ENCODE data around the gene GGA3. TPM values are rescaled to one million over a fixed set of nuclear protein-coding genes. Genes with fewer than 3 reads are reported as not detected.

Gene GGA3
- total RNA-seq, 1 experiment from 2014 or later: 37.5 TPM

- no TSS peak for BruUV-seq (replicated peaks)
- TF ChIP-seq EZH2 (IDR thresholded peaks at IDR 0.05; ENCODE audit: low read depth): no peak
- TF ChIP-seq CTCF (conservative IDR thresholded peaks at IDR 0.05): no peak
- Histone ChIP-seq H3K79me2 (ENCODE audit: low read depth) (peaks cover 10% of the 10 kb centered on the region), H3K9me3 (ENCODE audit: insufficient read depth, low read depth) (no peaks in the 10 kb centered on the region), H3K9me2 (ENCODE audit: insufficient read depth) (no peaks in the 10 kb centered on the region), H3F3A (ENCODE audit: insufficient read depth, low read depth) (peaks cover 7% of the 10 kb centered on the region; the same call in 1 of the 2 replicates), H3K4me1 (replicated peaks; ENCODE audit: insufficient read depth) (no peaks in the 10 kb centered on the region), H2AFZ (no peak overlapping the region), H4K20me1 (ENCODE audit: insufficient read depth) (peaks cover 9% of the 10 kb centered on the region; the same call in 1 of the 2 replicates), H3K27ac (no peak overlapping the region), H3K36me3 (ENCODE audit: low read depth) (0 out of 2 replicates have a peak, but pooled peaks cover 9% of the 10 kb centered on the region), H3K4me3 (no peak overlapping the region), H3K27me3 (ENCODE audit: insufficient read depth, low read depth) (no peaks in the 10 kb centered on the region), H3K4me2 (no peak overlapping the region)
- POLR2A ChIA-PET (ENCODE audit: unreplicated experiment): no interaction called here
- DNase-seq: no peak
- intact Hi-C loops (cut with micrococcal nuclease; ENCODE audit: unreplicated experiment): no loop called here
- CTCF ChIA-PET: no interaction called here
These were observed 17.1 kb downstream of the GGA3 start for GRCh38 chr17:75244133-75244866.

DNA sequence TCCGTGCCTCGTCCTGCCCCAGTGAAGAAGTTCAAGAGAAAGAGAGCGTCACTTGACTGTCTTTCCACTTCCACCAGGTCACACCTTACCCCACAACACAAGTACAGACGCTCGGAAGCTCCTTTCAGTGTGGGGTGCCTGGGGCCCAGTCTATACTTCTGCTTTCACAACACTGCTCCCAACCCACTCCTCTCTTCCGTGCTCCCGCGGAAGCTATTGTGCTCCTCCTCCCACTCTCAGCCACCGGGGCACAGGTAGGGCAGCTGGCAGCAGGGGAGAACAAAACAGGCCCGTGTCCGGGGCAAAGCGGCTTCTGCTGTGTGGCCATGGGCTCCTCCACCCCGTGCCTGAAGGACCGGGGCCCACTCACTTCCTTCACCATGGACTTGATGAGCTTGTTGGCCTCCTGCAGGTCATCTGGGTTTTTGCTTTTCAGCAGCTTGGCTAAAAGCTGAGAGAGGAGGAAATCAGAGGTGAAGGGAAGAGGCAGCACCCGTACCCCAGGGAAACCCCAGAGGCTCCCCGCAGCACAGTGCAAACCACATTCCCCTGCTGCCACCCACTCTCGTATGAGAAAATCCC, 18.9 kb downstream of the GGA3 start:
- Histone ChIP-seq H4K20me1 (ENCODE audit: insufficient read depth) (peaks cover 6% of the 10 kb centered on the region; the same call in 1 of the 2 replicates), H3K9me3 (ENCODE audit: insufficient read depth, low read depth) (no peaks in the 10 kb centered on the region), H3K4me1 (replicated peaks; ENCODE audit: insufficient read depth) (no peaks in the 10 kb centered on the region), H3F3A (ENCODE audit: insufficient read depth, low read depth) (peaks cover 10% of the 10 kb centered on the region; the same call in 1 of the 2 replicates), H3K27me3 (ENCODE audit: insufficient read depth, low read depth) (no peaks in the 10 kb centered on the region), H3K79me2 (ENCODE audit: low read depth) (0 out of 2 replicates have a peak, but pooled peaks cover 2% of the 10 kb centered on the region), H3K36me3 (ENCODE audit: low read depth) (0 out of 2 replicates have a peak, but pooled peaks cover 9% of the 10 kb centered on the region), H3K27ac (no peak overlapping the region), H2AFZ (no peak overlapping the region), H3K4me2 (no peak overlapping the region), H3K9me2 (ENCODE audit: insufficient read depth) (no peaks in the 10 kb centered on the region), H3K4me3 (no peak overlapping the region)
- BruUV-seq (replicated peaks): no TSS peak
- TF ChIP-seq EZH2 (IDR thresholded peaks at IDR 0.05; ENCODE audit: low read depth) (no peak), CTCF (conservative IDR thresholded peaks at IDR 0.05) (no peak)
- DNase-seq: no peak
- ChIA-PET POLR2A (ENCODE audit: unreplicated experiment) (no interaction called here), CTCF (interaction anchor here (0.6 kb wide), 1 partner anchor 248 kb away, joined by 7 read pairs; no protein-coding TSS in a partner anchor)
- intact Hi-C loops (cut with micrococcal nuclease; ENCODE audit: unreplicated experiment): no loop called here

DNA sequence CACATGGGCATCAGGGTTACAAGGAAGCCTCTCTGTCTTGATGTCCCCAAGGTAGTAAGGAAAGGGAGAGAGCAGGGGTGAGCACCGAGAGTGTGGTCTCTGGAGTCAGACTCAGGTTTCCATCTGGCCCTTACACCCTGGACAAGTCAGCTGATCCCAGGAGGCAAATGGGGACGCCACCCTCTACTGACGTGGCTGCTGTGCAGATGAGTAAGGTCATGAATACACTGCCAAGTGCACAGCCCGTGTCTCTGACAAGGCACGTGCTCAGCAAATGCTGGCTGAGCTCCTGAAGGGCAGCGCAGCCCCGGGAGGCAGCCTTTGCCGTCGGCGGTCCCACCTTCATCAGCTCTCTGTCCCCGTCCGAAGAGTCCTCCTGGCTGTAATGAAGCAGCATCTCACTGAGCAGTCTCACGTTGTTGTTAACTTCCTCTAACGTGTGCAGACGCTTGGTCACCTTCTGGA, 19.4 kb downstream of the GGA3 start:
- Histone ChIP-seq H3K36me3 (ENCODE audit: low read depth) (0 out of 2 replicates have a peak, but pooled peaks cover 9% of the 10 kb centered on the region), H3K27ac (no peak overlapping the region), H4K20me1 (ENCODE audit: insufficient read depth) (0 out of 2 replicates have a peak, but pooled peaks cover 3% of the 10 kb centered on the region), H3K27me3 (ENCODE audit: insufficient read depth, low read depth) (no peaks in the 10 kb centered on the region), H3K9me2 (ENCODE audit: insufficient read depth) (no peaks in the 10 kb centered on the region), H3K4me2 (no peak overlapping the region), H3K4me3 (no peak overlapping the region), H3K9me3 (ENCODE audit: insufficient read depth, low read depth) (no peaks in the 10 kb centered on the region), H3K4me1 (replicated peaks; ENCODE audit: insufficient read depth) (no peaks in the 10 kb centered on the region), H3F3A (ENCODE audit: insufficient read depth, low read depth) (peaks cover 10% of the 10 kb centered on the region; the same call in 1 of the 2 replicates), H2AFZ (no peak overlapping the region), H3K79me2 (ENCODE audit: low read depth) (no peaks in the 10 kb centered on the region)
- no TSS peak for BruUV-seq (replicated peaks)
- DNase-seq: no peak
- TF ChIP-seq EZH2 (IDR thresholded peaks at IDR 0.05; ENCODE audit: low read depth) (no peak), CTCF (conservative IDR thresholded peaks at IDR 0.05) (no peak)
- ChIA-PET POLR2A (ENCODE audit: unreplicated experiment) (no interaction called here), CTCF (no interaction called here)
- intact Hi-C loops (cut with micrococcal nuclease; ENCODE audit: unreplicated experiment): no loop called here
